ENCODE measurements around the gene PDE6A.

DNA sequence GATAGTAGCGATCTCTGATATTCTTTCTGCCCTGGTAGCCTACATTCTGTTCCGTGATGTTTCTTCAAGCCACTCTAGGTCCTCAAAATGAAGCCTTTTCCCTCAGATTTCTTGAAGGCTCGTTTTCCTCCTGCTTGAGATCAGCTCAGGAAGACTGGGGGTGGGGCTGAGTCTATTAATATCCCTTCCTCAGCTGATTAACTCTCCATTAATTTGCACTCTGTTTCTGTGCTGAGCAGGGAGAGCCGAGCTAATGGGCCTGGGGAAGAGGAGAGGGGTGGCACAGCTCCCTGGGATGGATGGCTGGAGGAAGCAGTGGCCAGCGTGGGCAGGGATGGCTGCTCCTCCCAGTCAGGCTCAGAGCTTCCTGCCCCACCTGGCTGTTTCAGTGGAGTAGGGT lies 121.2 kb downstream of the PDE6A start:
- TF ChIP-seq, protein P1, sequence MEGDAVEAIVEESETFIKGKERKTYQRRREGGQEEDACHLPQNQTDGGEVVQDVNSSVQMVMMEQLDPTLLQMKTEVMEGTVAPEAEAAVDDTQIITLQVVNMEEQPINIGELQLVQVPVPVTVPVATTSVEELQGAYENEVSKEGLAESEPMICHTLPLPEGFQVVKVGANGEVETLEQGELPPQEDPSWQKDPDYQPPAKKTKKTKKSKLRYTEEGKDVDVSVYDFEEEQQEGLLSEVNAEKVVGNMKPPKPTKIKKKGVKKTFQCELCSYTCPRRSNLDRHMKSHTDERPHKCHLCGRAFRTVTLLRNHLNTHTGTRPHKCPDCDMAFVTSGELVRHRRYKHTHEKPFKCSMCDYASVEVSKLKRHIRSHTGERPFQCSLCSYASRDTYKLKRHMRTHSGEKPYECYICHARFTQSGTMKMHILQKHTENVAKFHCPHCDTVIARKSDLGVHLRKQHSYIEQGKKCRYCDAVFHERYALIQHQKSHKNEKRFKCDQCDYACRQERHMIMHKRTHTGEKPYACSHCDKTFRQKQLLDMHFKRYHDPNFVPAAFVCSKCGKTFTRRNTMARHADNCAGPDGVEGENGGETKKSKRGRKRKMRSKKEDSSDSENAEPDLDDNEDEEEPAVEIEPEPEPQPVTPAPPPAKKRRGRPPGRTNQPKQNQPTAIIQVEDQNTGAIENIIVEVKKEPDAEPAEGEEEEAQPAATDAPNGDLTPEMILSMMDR (IDR thresholded peaks at IDR 0.05; ENCODE audit: low read depth, low read length, poor library complexity, severe bottlenecking) = no peak
- no peak for TF ChIP-seq EZH2phosphoT487 (IDR thresholded peaks at IDR 0.05; ENCODE audit: borderline replicate concordance, low read length)

Data from DOHH2 (cell line).